Measurements from ENCODE around the gene ANKZF1.

GRCh38 chr2:219197388-219197787 is 32.2 kb upstream of the ANKZF1 start:
- TF ChIP-seq CTCF (IDR thresholded peaks at IDR 0.05) = no peak
- TF ChIP-seq POLR2A (IDR thresholded peaks at IDR 0.05) = no peak
- no peak for TF ChIP-seq POLR2AphosphoS5 (IDR thresholded peaks at IDR 0.05)

All from prostate gland (tissue), 2 donors.